SK-N-SH treated with all-trans-retinoic acid at 6 μM for 48 hours (cell line): ENCODE measurements around the gene FCRL6.

ENCODE experiments used
- TCF4 ChIP-seq: fragments of 250-450 bp; sonication (Bioruptor Pico); IDR thresholded peaks from 2 replicates; pipeline ENCODE4 v1.8.0; 2021; ENCODE audit warnings: mild to moderate bottlenecking, moderate library complexity, borderline replicate concordance
- TF ChIP-seq, protein P1 (sequence below): fragments of 250-450 bp; sonication (Bioruptor Pico); IDR thresholded peaks from 2 replicates; pipeline ENCODE4 v1.5.0; 2020; ENCODE audit warnings: mild to moderate bottlenecking, moderate library complexity

DNA sequence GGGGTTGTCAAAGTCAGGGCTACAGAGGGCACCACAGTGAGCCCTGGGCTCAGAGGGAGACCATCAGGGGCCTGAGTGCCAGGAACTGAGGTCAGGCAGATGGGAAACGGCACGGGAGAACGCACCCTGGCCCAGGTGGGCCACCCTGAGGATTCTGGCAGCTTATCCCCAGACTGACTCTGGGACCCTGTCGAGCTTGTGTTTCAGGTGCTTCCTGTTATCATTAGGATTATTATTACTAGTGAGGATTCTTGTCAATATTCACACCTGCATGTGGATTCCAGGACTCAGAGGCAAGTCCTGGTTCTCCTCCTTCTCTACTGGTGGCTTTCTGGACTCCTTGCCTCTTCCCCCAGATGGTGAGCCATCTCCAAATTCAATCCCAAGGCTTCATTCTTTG is 45.1 kb downstream of the FCRL6 start:
- TF ChIP-seq TCF4 (CRISPR knock-in tag) = no peak
- TF ChIP-seq, protein P1, sequence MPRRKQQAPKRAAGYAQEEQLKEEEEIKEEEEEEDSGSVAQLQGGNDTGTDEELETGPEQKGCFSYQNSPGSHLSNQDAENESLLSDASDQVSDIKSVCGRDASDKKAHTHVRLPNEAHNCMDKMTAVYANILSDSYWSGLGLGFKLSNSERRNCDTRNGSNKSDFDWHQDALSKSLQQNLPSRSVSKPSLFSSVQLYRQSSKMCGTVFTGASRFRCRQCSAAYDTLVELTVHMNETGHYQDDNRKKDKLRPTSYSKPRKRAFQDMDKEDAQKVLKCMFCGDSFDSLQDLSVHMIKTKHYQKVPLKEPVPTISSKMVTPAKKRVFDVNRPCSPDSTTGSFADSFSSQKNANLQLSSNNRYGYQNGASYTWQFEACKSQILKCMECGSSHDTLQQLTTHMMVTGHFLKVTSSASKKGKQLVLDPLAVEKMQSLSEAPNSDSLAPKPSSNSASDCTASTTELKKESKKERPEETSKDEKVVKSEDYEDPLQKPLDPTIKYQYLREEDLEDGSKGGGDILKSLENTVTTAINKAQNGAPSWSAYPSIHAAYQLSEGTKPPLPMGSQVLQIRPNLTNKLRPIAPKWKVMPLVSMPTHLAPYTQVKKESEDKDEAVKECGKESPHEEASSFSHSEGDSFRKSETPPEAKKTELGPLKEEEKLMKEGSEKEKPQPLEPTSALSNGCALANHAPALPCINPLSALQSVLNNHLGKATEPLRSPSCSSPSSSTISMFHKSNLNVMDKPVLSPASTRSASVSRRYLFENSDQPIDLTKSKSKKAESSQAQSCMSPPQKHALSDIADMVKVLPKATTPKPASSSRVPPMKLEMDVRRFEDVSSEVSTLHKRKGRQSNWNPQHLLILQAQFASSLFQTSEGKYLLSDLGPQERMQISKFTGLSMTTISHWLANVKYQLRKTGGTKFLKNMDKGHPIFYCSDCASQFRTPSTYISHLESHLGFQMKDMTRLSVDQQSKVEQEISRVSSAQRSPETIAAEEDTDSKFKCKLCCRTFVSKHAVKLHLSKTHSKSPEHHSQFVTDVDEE (CRISPR knock-in tag) = no peak
